ENCODE results near the gene EPHA2.
"Not testable (repeated sequence)": the region's sequence is repeated elsewhere in the genome, so short reads cannot be mapped to it uniquely, and the experiment has no call there.

DNA sequence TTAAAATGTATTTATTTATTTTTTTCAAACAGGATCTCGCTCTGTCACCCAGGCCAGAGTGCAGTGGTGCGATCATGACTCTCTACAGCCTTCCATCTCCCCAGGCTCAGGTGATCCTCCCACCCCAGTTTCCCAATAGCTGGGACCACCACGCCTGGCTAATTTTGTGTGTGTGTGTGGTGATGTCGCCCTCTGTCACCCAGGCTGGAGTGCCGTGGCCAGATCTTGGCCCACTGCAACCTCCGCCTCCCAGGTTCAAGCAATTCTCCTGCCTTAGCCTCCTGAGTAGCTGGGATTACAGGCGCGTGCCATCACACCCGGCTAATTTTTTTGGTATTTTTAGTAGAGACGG lies 12.3 kb upstream of the EPHA2 start:
- TF ChIP-seq ISL1 (CRISPR knock-in tag; IDR thresholded peaks at IDR 0.05); BACH2 (CRISPR knock-in tag; IDR thresholded peaks at IDR 0.05; ENCODE audit: borderline replicate concordance); PATZ1 (CRISPR knock-in tag; IDR thresholded peaks at IDR 0.05; ENCODE audit: borderline replicate concordance); ARNTL (CRISPR knock-in tag; IDR thresholded peaks at IDR 0.05; ENCODE audit: borderline replicate concordance, low read depth): not testable (repeated sequence)
- TF ChIP-seq, protein P1, sequence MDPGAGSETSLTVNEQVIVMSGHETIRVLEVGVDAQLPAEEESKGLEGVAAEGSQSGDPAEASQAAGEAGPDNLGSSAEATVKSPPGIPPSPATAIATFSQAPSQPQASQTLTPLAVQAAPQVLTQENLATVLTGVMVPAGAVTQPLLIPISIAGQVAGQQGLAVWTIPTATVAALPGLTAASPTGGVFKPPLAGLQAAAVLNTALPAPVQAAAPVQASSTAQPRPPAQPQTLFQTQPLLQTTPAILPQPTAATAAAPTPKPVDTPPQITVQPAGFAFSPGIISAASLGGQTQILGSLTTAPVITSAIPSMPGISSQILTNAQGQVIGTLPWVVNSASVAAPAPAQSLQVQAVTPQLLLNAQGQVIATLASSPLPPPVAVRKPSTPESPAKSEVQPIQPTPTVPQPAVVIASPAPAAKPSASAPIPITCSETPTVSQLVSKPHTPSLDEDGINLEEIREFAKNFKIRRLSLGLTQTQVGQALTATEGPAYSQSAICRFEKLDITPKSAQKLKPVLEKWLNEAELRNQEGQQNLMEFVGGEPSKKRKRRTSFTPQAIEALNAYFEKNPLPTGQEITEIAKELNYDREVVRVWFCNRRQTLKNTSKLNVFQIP (CRISPR knock-in tag; IDR thresholded peaks at IDR 0.05; ENCODE audit: borderline replicate concordance, low read depth): not testable (repeated sequence)
- TF ChIP-seq, protein P2, sequence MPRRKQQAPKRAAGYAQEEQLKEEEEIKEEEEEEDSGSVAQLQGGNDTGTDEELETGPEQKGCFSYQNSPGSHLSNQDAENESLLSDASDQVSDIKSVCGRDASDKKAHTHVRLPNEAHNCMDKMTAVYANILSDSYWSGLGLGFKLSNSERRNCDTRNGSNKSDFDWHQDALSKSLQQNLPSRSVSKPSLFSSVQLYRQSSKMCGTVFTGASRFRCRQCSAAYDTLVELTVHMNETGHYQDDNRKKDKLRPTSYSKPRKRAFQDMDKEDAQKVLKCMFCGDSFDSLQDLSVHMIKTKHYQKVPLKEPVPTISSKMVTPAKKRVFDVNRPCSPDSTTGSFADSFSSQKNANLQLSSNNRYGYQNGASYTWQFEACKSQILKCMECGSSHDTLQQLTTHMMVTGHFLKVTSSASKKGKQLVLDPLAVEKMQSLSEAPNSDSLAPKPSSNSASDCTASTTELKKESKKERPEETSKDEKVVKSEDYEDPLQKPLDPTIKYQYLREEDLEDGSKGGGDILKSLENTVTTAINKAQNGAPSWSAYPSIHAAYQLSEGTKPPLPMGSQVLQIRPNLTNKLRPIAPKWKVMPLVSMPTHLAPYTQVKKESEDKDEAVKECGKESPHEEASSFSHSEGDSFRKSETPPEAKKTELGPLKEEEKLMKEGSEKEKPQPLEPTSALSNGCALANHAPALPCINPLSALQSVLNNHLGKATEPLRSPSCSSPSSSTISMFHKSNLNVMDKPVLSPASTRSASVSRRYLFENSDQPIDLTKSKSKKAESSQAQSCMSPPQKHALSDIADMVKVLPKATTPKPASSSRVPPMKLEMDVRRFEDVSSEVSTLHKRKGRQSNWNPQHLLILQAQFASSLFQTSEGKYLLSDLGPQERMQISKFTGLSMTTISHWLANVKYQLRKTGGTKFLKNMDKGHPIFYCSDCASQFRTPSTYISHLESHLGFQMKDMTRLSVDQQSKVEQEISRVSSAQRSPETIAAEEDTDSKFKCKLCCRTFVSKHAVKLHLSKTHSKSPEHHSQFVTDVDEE (CRISPR knock-in tag; IDR thresholded peaks at IDR 0.05): not testable (repeated sequence)

Measured in SK-N-SH treated with all-trans-retinoic acid at 6 μM for 48 hours (cell line).